PC-9 (cell line): ENCODE data around the gene NUBP2. TPM values are rescaled to one million over a fixed set of nuclear protein-coding genes. Genes with fewer than 3 reads are reported as not detected.

Experiments used
- BruUV-seq: library from RNA; stranded (reverse); fragments of 400-500 nt; replicated peaks from 2 replicates; lab custom pipeline; 2021; lab: Mats Ljungman, UMichigan
- CTCF ChIA-PET: fragments of 300-600 bp; sonication (Branson Sonifier 250); formaldehyde crosslinking; loops from one replicate; lab custom pipeline; 2022; ENCODE audit warnings: antibody characterized with exemption; lab: Charles Lee
- POLR2A ChIA-PET: fragments of 300-600 bp; sonication (Branson Sonifier 250); formaldehyde crosslinking; loops from one replicate; lab custom pipeline; 2022; ENCODE audit warnings: antibody characterized with exemption; ENCODE audit not compliant: unreplicated experiment; lab: Charles Lee
- DNase-seq, 2 experiments: peaks; one replicate each; pipeline versions ENCODE4 v3.0.0 to v3.0.0-alpha.2; 2015 to 2022; ENCODE audit warnings: mixed read lengths in 1 of 2
- H2AFZ ChIP-seq: fragments of 200-600 bp; sonication (generic); 2 replicates; pipeline ENCODE4 v1.8.1; 2017; ENCODE audit warnings: antibody characterized with exemption
- H3F3A ChIP-seq: fragments of 200-600 bp; sonication (generic); 2 replicates; pipeline ENCODE4 v1.8.1; 2017; ENCODE audit warnings: antibody characterized with exemption, mild to moderate bottlenecking, low read depth; ENCODE audit not compliant: insufficient read depth
- H3K27ac ChIP-seq: fragments of 200-600 bp; sonication (generic); 2 replicates; pipeline ENCODE4 v1.6.1; 2016; ENCODE audit warnings: mixed run types
- H3K27me3 ChIP-seq: fragments of 200-600 bp; sonication (generic); 2 replicates; pipeline ENCODE4 v1.6.1; 2016; ENCODE audit warnings: low read depth, mixed run types; ENCODE audit not compliant: insufficient read depth
- H3K36me3 ChIP-seq: fragments of 200-600 bp; sonication (generic); 2 replicates; pipeline ENCODE4 v1.6.1; 2016; ENCODE audit warnings: low read depth, mixed run types
- H3K4me1 ChIP-seq: fragments of 200-600 bp; sonication (generic); replicated peaks from 2 replicates; pipeline ENCODE4 v1.6.1; 2016; ENCODE audit warnings: mixed run types; ENCODE audit not compliant: insufficient read depth
- H3K4me2 ChIP-seq: fragments of 200-600 bp; sonication (generic); 2 replicates; pipeline ENCODE4 v1.6.1; 2017; ENCODE audit warnings: mixed run types
- H3K4me3 ChIP-seq: fragments of 200-600 bp; sonication (generic); 2 replicates; pipeline ENCODE4 v1.6.1; 2016; ENCODE audit warnings: mixed run types
- H3K79me2 ChIP-seq: fragments of 200-600 bp; sonication (generic); 2 replicates; pipeline ENCODE4 v1.6.1; 2017; ENCODE audit warnings: low read depth, mixed run types
- H3K9me2 ChIP-seq: fragments of 200-600 bp; sonication (generic); 2 replicates; pipeline ENCODE4 v1.8.1; 2017; ENCODE audit warnings: mild to moderate bottlenecking; ENCODE audit not compliant: insufficient read depth
- H3K9me3 ChIP-seq: fragments of 200-600 bp; sonication (generic); 2 replicates; pipeline ENCODE4 v1.8.1; 2016; ENCODE audit warnings: low read depth; ENCODE audit not compliant: insufficient read depth
- H4K20me1 ChIP-seq: fragments of 200-600 bp; sonication (generic); 2 replicates; pipeline ENCODE4 v1.8.1; 2017; ENCODE audit not compliant: insufficient read depth
- EZH2 ChIP-seq: fragments of 200-600 bp; sonication (generic); IDR thresholded peaks from 2 replicates; pipeline ENCODE4 v1.8.0; 2017; ENCODE audit warnings: antibody characterized with exemption, low read depth
- intact Hi-C: fragments of 100-400 bp; cut with micrococcal nuclease; formaldehyde crosslinking; loops from one replicate; pipeline ENCODE4 v1.10.0; 2022; ENCODE audit not compliant: unreplicated experiment
- total RNA-seq: library from RNA; stranded (reverse); gene quantifications from 2 replicates; pipeline ENCODE4 v1.2.3, GENCODE V29; 2021
- TF ChIP-seq, protein P1 (sequence below): fragments of 200-600 bp; sonication (generic); conservative IDR thresholded peaks from 2 replicates; pipeline ENCODE4 v1.6.1; 2017; ENCODE audit warnings: mixed run types, antibody characterized with exemption, mild to moderate bottlenecking, moderate library complexity

Gene NUBP2
- total RNA-seq, 1 experiment from 2014 or later, result 80.0 TPM

DNA sequence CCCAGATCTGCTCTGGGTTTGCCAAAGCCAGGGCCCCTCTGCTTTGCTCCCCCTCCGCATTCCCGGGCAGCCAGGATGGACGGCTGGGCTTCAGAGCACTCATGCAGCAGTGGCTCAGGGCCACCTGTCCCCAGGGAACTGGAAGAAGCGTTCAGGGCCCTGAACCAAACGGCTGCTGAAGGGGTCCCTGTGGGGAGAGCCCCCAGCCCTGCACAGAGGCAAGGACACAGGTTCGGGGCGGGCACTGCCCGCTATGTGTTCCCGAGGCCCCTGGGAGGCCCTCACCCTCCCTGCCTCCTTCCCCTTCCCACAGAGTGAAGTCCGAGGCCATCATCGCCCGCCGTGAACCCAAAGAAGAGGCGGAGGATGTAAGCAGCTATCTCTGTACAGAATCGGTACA lies 21.8 kb upstream of the NUBP2 start:
- H3K4me1 ChIP-seq, result no peaks in the 10 kb centered on the region
- H3F3A ChIP-seq, result no peaks in the 10 kb centered on the region; the same call in 1 of the 2 replicates
- H2AFZ ChIP-seq, result no peak overlapping the region
- TF ChIP-seq, protein P1, sequence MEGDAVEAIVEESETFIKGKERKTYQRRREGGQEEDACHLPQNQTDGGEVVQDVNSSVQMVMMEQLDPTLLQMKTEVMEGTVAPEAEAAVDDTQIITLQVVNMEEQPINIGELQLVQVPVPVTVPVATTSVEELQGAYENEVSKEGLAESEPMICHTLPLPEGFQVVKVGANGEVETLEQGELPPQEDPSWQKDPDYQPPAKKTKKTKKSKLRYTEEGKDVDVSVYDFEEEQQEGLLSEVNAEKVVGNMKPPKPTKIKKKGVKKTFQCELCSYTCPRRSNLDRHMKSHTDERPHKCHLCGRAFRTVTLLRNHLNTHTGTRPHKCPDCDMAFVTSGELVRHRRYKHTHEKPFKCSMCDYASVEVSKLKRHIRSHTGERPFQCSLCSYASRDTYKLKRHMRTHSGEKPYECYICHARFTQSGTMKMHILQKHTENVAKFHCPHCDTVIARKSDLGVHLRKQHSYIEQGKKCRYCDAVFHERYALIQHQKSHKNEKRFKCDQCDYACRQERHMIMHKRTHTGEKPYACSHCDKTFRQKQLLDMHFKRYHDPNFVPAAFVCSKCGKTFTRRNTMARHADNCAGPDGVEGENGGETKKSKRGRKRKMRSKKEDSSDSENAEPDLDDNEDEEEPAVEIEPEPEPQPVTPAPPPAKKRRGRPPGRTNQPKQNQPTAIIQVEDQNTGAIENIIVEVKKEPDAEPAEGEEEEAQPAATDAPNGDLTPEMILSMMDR, result no peak
- no peak for TF ChIP-seq EZH2
- POLR2A ChIA-PET, result no interaction called here
- H4K20me1 ChIP-seq, result no peaks in the 10 kb centered on the region
- intact Hi-C loops, result no loop called here
- DNase-seq, result no peak
- no peaks in the 10 kb centered on the region; the same call in 1 of the 2 replicates for H3K36me3 ChIP-seq
- H3K79me2 ChIP-seq, result no peaks in the 10 kb centered on the region
- no TSS peak for BruUV-seq
- H3K4me3 ChIP-seq, result no peak overlapping the region
- no peak overlapping the region for H3K27ac ChIP-seq
- H3K27me3 ChIP-seq, result no peaks in the 10 kb centered on the region
- H3K9me2 ChIP-seq, result no peaks in the 10 kb centered on the region
- no peak overlapping the region for H3K4me2 ChIP-seq
- H3K9me3 ChIP-seq, result no peaks in the 10 kb centered on the region
- CTCF ChIA-PET, result no interaction called here

GRCh38 chr16:1761751-1762150 lies 21.0 kb upstream of the NUBP2 start:
- intact Hi-C loops, result no loop called here
- TF ChIP-seq, protein P1, result no peak

GRCh38 chr16:1762196-1762878 lies 20.4 kb upstream of the NUBP2 start:
- intact Hi-C loops, result no loop called here
- H3K4me1 ChIP-seq, result no peaks in the 10 kb centered on the region
- H3F3A ChIP-seq, result no peaks in the 10 kb centered on the region
- POLR2A ChIA-PET, result no interaction called here
- BruUV-seq, result no TSS peak
- H3K9me3 ChIP-seq, result no peaks in the 10 kb centered on the region
- no peak overlapping the region for H3K4me2 ChIP-seq
- no peak overlapping the region for H2AFZ ChIP-seq
- CTCF ChIA-PET, result no interaction called here
- no peaks in the 10 kb centered on the region for H3K79me2 ChIP-seq
- no peaks in the 10 kb centered on the region for H3K27me3 ChIP-seq
- H3K27ac ChIP-seq, result no peak overlapping the region
- no peak for DNase-seq
- no peaks in the 10 kb centered on the region for H4K20me1 ChIP-seq
- TF ChIP-seq, protein P1, result no peak
- no peak for TF ChIP-seq EZH2
- no peaks in the 10 kb centered on the region for H3K36me3 ChIP-seq
- no peaks in the 10 kb centered on the region for H3K9me2 ChIP-seq
- H3K4me3 ChIP-seq, result no peak overlapping the region

More at GRCh38 chr16:1761751-1762150, 21.0 kb upstream of the NUBP2 start:
- Histone ChIP-seq H3K9me2 (no peaks in the 10 kb centered on the region), H3K4me1 (no peaks in the 10 kb centered on the region), H3K4me2 (no peak overlapping the region), H4K20me1 (no peaks in the 10 kb centered on the region), H3K27ac (no peak overlapping the region), H3K4me3 (no peak overlapping the region), H3K27me3 (no peaks in the 10 kb centered on the region), H3K79me2 (no peaks in the 10 kb centered on the region), H3F3A (no peaks in the 10 kb centered on the region), H3K9me3 (no peaks in the 10 kb centered on the region), H3K36me3 (no peaks in the 10 kb centered on the region; the same call in 1 of the 2 replicates), H2AFZ (no peak overlapping the region)
- CTCF ChIA-PET, result no interaction called here
- POLR2A ChIA-PET, result no interaction called here
- BruUV-seq, result no TSS peak
- no peak for DNase-seq
